Stimulated activated CD4-positive, alpha-beta T cell treated with anti-CD3 and anti-CD28 coated beads, Interleukin-1b, Interleukin-23, amount 100 ng/mL, for 48 hours (primary cell): Measurements from ENCODE around the gene TTYH1.

Experiments used
- DNase-seq: peaks from one replicate; pipeline ENCODE4 v3.0.0-alpha.2; 2020

TTYH1 gene

DNA sequence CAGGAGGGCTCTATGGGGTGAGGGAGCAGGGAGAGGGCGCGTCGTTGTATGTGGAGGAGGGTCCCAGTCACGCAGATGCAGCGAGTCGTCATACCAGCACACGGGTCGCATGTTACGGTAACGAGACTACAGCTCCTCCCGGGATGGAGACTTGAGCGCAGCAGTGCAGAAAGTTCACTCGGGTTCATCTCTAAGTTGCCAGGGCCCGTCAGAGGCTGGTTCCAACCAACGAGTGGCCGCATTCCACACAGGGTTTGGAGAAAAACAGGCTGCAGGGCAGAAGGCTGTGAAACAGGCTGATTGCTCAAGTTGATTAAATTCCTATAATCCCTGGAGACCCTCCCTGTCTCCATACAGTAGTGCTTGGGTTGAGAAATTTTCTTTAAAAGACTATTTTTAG, 21.9 kb upstream of the TTYH1 start:
- no peak for DNase-seq

GRCh38 chr19:54395685-54396084, 19.6 kb upstream of the TTYH1 start:
- DNase-seq = no peak

DNA sequence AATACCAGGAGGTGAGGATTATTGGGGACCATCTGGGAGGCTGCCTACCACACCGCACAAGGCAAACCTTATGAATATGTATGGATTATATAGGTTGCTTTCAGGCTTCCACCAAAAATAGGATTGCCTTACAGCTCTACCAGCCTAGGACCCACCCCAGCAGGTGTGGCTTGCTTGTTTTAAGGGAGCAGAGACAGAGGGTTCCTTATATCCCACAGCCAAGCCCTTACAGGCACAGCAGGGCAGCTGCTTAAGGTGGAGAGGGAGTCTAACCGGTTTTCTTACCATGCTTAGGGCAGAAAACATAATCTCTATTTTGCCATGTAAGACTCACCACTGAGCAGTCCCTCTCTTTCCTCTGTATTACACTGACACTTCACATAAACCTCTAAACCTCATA, 16.1 kb upstream of the TTYH1 start:
- DNase-seq = no peak

- no peak for DNase-seq
Observed at GRCh38 chr19:54400913-54401312, 14.4 kb upstream of the TTYH1 start.

- no peak for DNase-seq
Observed at GRCh38 chr19:54403054-54403453, 12.2 kb upstream of the TTYH1 start.

DNA sequence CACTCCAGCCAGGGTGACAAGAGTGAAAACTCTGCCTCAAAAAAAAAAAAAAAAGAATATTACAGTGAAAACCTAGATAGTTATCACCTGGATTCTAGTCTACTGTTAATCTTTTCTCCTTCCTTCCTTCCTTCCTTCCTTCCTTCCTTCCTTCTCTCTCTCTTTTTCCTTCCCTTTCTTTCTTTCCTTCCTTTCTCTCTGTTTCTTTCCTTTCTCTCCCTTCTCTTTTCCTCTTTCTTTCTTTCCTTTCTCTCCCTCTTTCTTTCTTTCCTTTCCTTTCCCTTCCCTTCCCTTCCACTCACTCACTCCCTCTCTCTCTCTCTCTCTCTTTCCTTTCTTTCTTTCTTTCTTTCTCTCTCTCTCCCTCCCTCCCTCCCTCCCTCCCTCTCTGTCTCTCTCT, 9.6 kb upstream of the TTYH1 start:
- DNase-seq = no peak

GRCh38 chr19:54407780-54408179, 7.5 kb upstream of the TTYH1 start:
- DNase-seq = no peak

DNA sequence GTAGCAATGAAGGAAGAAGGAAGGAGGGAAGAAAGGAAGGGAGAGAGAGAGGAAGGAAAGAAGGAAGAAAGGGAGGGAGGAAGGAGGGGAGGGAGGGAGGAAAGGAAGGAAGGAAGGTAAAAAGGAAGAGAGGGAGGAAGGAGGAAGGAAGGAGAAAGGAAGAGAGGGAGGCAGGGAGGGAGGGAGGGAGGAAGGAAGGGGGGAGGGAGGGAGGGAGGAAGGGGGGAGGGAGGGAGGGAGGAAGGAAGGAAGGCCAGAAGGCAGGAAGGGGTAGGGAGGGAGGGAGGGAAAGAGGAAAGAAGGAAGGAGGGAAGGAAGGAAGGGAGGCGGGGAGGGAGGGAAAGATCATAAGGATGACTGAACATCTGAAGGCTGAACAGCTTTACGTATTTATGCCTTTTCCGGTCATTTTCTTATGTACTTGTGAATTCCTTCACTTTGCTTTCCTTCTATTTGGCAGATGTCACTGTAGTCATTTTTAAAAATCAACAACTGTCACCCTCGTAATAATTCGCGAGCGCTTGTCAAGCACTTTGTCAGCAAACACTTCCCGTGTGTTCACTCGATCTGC, 6.7 kb upstream of the TTYH1 start:
- no peak for DNase-seq

DNA sequence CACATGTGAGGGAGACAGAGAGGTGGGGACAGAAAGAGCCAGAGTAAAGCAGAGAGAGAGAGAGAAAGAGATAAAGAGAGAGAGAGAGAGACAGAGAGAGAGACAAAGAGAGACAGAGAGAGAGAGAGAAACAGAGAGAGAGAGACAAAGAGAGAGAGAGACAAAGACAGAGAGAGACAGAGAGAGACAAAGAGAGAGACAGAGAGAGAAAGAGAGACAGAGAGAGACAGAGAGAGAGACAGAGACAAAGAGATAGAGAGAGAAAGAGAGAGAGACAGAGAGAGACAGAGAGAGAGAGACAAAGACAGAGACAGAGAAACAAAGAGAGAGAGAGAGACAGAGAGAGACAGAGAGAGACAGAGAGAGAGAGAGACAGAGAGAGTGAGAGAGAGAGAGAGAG, 4.2 kb upstream of the TTYH1 start:
- no peak for DNase-seq

DNA sequence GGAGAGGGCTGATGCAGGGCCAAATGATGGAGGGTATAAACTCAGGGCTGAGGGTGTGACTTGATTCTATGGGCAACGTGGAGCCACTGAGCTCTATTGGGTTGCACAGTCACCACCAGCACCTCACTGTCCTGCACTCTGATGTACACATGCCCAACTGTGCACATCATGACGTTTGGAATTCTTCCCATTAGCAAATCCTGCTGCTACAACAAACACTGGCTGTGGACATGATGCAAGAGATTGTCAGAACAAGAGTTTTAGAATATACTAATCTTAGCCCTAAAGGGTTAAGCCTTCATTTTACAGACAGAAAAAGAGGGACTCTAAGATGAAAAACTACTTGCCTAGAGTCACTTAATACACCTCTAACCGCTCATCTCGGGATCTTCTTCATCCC, 2.4 kb upstream of the TTYH1 start:
- DNase-seq = no peak

DNA sequence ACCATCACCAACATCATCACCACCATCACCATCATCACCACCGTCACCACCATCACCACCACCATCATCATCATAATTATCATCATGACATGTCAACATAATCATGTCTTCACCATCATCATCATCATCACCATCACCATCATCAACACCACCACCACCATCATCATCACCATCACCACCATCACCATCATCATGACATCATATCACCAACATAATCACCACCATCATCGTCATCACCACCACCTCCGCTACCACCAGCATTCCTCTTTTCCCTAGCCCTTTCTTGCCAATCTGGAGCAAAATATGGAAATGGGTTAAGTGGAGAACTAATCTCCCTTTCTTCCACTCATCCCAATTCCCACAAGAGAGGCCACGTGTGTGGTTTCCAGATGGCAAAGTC, 1.1 kb upstream of the TTYH1 start:
- no peak for DNase-seq

- DNase-seq = no peak
Observed at GRCh38 chr19:54415901-54416673, 823 bp downstream of the TTYH1 start.

DNA sequence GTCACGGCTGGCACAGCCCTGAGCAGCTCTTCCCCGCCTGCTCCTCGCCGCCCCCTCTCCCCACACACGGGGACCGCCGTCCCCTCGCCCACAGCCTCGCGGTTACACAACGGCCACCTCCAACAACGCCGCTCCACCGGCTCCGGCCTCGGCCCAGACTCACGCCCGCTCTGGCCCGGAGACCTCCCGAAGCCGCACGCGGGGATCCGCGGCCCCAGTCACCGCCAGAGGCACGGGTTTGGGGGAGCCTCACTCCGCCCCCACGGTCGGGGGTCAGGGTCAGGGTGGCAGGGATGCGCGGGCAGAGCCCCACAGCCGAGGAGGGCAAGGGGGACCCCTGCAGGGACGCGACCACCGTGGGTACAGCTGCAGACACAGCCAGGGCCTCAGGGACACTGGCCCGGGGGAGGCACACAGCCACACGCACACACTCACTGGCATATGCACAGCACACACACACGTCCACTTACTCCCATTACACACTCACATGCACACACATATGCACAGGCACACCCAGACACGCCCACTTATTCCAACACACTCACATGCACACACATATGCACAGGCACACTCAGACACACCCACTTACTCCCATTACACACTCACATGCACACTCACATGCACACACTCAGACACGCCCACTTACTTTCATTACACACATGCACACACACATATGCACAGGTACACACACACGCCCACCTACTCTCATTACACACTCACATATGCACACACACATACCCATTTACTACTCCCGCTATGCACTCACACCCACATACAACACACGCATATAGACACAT, 1.6 kb downstream of the TTYH1 start:
- DNase-seq = no peak

- DNase-seq = no peak
Observed at GRCh38 chr19:54418030-54418929, 3.0 kb downstream of the TTYH1 start.

DNA sequence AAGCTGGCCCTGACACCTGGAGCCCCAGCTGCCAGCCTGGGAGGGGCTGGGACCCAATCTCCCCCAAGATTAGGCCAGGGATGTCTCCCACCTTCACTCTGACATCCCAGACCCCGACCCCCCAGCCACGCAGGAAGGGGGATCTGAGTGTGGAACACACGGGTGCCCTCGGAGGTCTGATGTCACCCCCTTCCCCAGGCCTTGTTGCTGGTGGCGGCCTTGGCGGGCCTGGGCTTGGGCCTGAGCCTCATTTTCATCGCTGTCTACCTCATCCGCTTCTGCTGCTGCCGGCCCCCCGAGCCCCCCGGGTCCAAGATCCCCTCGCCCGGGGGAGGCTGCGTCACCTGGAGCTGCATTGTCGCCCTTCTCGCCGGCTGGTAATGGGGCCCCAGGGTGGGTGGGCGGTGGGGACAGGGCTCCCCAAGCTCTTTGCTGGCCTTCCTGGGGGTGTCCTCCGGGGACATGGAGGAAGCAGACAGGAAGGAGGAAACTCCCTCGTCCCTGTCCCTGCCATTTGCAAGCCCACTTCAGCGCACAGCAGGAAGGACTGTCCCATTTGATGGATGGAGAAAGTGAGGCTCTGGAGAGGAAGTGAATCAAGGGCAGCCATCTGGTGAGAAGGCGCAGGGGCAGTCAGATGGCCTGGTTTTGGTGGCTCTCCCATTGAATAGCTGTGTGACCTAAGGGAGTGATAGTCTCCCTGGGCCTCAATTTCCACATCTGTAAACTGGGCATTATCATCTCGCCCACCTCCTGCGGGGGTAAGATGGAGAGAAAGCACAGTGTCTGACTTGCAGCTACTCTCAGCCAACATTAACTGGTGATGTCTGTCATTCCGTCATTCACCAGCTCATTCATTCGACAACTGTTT, 3.9 kb downstream of the TTYH1 start:
- DNase-seq = no peak

GRCh38 chr19:54420068-54420382, 4.8 kb downstream of the TTYH1 start:
- no peak for DNase-seq

GRCh38 chr19:54420383-54421168, 5.3 kb downstream of the TTYH1 start:
- DNase-seq = no peak

DNA sequence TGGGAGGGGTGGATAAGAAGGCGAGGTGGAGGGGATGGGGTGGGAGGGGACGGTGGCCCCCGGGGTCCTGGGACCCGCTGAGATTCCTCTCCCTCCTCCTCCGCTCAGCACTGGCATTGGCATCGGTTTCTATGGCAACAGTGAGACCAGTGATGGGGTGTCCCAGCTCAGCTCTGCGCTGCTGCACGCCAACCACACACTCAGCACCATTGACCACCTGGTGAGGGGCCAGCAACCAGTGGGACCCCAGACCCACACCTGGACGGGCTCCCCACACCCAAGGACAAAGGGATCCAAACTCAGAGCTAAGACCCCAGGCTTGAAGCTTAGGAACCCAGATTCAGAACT, 5.9 kb downstream of the TTYH1 start:
- DNase-seq = no peak

GRCh38 chr19:54421521-54421920, 6.3 kb downstream of the TTYH1 start:
- DNase-seq = no peak

DNA sequence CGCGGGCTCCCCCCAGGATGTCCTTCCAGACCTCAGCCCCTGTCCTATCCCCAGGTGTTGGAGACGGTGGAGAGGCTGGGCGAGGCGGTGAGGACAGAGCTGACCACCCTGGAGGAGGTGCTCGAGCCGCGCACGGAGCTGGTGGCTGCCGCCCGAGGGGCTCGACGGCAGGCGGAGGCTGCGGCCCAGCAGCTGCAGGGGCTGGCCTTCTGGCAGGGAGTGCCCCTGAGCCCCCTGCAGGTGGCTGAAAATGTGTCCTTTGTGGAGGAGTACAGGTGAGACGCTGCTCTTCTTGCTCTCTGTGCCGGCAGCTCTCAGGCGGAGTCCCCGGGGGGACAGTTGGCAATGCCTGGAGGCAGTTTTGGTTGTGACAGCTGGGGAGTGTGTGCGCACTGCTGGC, 6.9 kb downstream of the TTYH1 start:
- DNase-seq = no peak

- DNase-seq = no peak
Observed at GRCh38 chr19:54424201-54424600, 8.9 kb downstream of the TTYH1 start.
